NB4 (cell line): ENCODE measurements around the gene TSEN54.
A peak's percentile ranks its signal among the peaks of the same experiment; 100 is the strongest.

Source experiments
- DNase-seq: peaks from one replicate; pipeline ENCODE4 v3.0.0; 2010; ENCODE audit warnings: low read depth
- H3K4me3 ChIP-seq: one replicate; pipeline ENCODE4 v1.5.1; 2011; ENCODE audit warnings: mild to moderate bottlenecking, low read depth, low read length, moderate library complexity
- CTCF ChIP-seq: IDR thresholded peaks from one replicate; pipeline ENCODE4 v1.5.1; 2012; ENCODE audit warnings: low read depth, low read length
- MAX ChIP-seq: IDR thresholded peaks from 2 replicates; pipeline ENCODE4 v1.6.1; 2011; ENCODE audit warnings: low read depth, low read length
- MYC ChIP-seq: IDR thresholded peaks from 2 replicates; pipeline ENCODE4 v1.6.1; 2011; ENCODE audit warnings: low read depth, low read length
- POLR2A ChIP-seq: IDR thresholded peaks from 2 replicates; pipeline ENCODE4 v1.6.1; 2011; ENCODE audit warnings: mild to moderate bottlenecking; ENCODE audit not compliant: insufficient read length; ENCODE audit errors: extremely low read depth

The TSEN54 gene

GRCh38 chr17:75539967-75540729 lies 23.8 kb downstream of the TSEN54 start:
- no peak for DNase-seq
- TF ChIP-seq MAX (no peak), POLR2A (no peak), MYC (no peak), CTCF (no peak)
- H3K4me3 ChIP-seq: no peak overlapping the region

GRCh38 chr17:75540923-75541503 lies 24.7 kb downstream of the TSEN54 start:
- peak; percentile 24 for DNase-seq
- TF ChIP-seq MYC: no peak
- TF ChIP-seq CTCF: no peak
- TF ChIP-seq MAX: no peak
- no peak for TF ChIP-seq POLR2A
- H3K4me3 ChIP-seq: no peak overlapping the region

- TF ChIP-seq CTCF: no peak
- no peak for TF ChIP-seq MYC
- TF ChIP-seq POLR2A: no peak
- no peak for TF ChIP-seq MAX
- H3K4me3 ChIP-seq: no peak overlapping the region
- no peak for DNase-seq
Measured at GRCh38 chr17:75542229-75542628, 25.9 kb downstream of the TSEN54 start.

- H3K4me3 ChIP-seq: no peak overlapping the region
- TF ChIP-seq POLR2A: no peak
- TF ChIP-seq CTCF: no peak
- no peak for TF ChIP-seq MAX
- TF ChIP-seq MYC: no peak
- no peak for DNase-seq
Measured at GRCh38 chr17:75542728-75543336, 26.5 kb downstream of the TSEN54 start.

GRCh38 chr17:75544250-75544649 lies 27.9 kb downstream of the TSEN54 start:
- no peak for DNase-seq
- no peak overlapping the region for H3K4me3 ChIP-seq
- no peak for TF ChIP-seq POLR2A
- no peak for TF ChIP-seq CTCF
- TF ChIP-seq MYC: no peak
- no peak for TF ChIP-seq MAX
